ENCODE data around the gene IGF2BP1. TPM values are rescaled to one million over a fixed set of nuclear protein-coding genes. Genes with fewer than 3 reads are reported as not detected.

The IGF2BP1 gene
- polyA plus RNA-seq, 4 donors: 0.30 to 34.0 (median 0.45) TPM; not detected in 1

DNA sequence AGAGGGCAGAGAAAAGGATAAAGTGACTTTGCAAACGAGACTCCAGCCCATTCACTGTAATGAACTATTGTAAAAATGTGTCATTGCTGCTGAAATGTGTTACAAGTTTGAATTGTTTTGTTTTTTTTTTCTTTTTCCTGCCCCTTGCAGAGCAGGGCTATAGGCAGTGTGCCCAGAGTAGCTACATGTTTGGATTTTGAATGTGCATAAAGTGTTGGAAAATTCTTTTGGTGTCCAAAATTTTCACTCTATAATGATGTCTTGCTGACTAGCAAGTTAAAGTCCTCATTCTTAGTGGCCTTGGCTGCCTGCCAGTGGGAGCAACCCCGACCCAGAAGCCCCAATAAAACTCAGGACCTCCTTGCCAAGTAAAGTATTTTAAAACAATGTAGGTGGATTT, 66.5 kb downstream of the IGF2BP1 start:
- Histone ChIP-seq H3K9me3 (ENCODE audit: control insufficient read depth in 2 of 2, insufficient read depth in 1 of 2, low read depth in 1 of 2, low read length in 1 of 2) (no peaks in the 10 kb centered on the region), H3K4me3 (ENCODE audit: low read depth in 1 of 3, low read length in 3 of 3) (no peak overlapping the region), H3K4me1 (ENCODE audit: control insufficient read depth in 3 of 3, insufficient read depth in 2 of 3, low read depth in 1 of 3, low read length in 2 of 3) (peaks cover 0 to 19% (median 0%) of the 10 kb centered on the region in 3 donors), H3K27ac (ENCODE audit: low read depth in 1 of 3, low read length in 2 of 3) (no peak overlapping the region), H3K27me3 (ENCODE audit: control insufficient read depth in 3 of 3, insufficient read depth in 3 of 3, low read length in 3 of 3) (no peaks in the 10 kb centered on the region), H3K36me3 (ENCODE audit: control insufficient read depth in 3 of 3, insufficient read depth in 2 of 3, low read depth in 1 of 3, low read length in 3 of 3) (no peaks in the 10 kb centered on the region)
- FAIRE-seq (no peak), DNase-seq (peak in 1 of 2 donors; percentile 47)
- WGBS, 3 donors: 3 to 16% (median 12%) methylated on average over 2 of the region's 2 CpGs

DNA sequence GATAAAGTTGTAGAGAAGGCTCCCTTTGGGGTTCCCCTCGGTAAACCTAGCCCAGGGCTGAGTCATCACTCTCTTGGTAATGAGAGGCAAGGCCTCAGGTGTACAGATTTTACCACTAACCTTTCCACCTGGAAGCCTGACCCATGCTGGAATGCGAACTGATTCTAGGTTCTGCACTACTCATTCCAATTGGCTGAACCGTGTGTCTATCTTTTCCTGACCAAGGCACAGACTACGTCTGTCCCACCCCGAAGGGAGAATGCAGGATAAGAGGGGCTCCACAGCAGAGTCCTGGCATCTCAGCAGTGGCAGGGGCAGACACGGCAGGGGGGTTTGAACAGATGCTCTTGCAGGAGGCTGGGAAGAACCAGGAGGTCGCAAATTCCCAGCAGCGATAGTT, 70.0 kb downstream of the IGF2BP1 start:
- WGBS, 3 donors: 76 to 83% (median 79%) methylated on average over 8 of the region's 8 CpGs
- Histone ChIP-seq H3K27me3 (ENCODE audit: control insufficient read depth in 3 of 3, insufficient read depth in 3 of 3, low read length in 3 of 3) (no peaks in the 10 kb centered on the region), H3K9me3 (ENCODE audit: control insufficient read depth in 2 of 2, insufficient read depth in 1 of 2, low read depth in 1 of 2, low read length in 1 of 2) (no peaks in the 10 kb centered on the region), H3K36me3 (ENCODE audit: control insufficient read depth in 3 of 3, insufficient read depth in 2 of 3, low read depth in 1 of 3, low read length in 3 of 3) (no peaks in the 10 kb centered on the region), H3K4me3 (ENCODE audit: low read depth in 1 of 3, low read length in 3 of 3) (no peak overlapping the region), H3K4me1 (ENCODE audit: control insufficient read depth in 3 of 3, insufficient read depth in 2 of 3, low read depth in 1 of 3, low read length in 2 of 3) (peaks cover 0 to 19% (median 0%) of the 10 kb centered on the region in 3 donors), H3K27ac (ENCODE audit: low read depth in 1 of 3, low read length in 2 of 3) (no peak overlapping the region)
- DNase-seq: no peak
- no peak for FAIRE-seq

DNA sequence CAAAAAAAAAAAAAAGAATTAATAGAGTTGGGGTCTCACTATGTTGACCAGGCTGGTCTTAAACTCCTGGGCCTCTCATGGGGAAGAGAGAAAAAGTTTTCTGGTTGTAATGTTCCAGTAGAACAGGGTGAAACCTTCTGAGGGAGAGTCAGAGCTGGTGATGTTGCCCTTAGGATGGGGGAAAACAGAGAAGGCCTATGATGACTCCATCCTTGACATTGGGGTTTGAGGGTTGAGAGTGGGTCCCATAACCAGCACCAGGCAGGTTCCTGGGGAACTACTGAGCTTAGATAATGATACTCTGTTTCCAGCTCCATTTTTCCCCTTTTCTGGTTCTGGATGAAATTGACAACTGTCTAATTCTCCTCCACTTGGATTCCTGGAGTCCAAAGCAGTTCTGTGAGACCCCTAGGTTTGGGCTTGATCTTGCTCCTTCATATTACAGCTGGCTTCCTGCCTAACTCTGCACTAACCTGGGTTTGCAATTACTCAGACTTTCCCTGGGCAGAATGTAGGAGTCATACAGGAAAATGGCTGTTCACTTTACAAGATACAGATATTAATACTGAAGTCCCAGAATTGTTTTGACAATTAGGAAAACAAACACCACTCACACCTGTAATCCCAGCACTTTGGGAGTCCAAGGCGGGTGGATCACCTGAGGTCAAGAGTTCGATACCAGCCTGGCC, 72.5 kb downstream of the IGF2BP1 start:
- no peak overlapping the region for H3K27ac ChIP-seq (ENCODE audit: low read depth in 1 of 3, low read length in 2 of 3)
- H3K4me1 ChIP-seq (ENCODE audit: control insufficient read depth in 3 of 3, insufficient read depth in 2 of 3, low read depth in 1 of 3, low read length in 2 of 3): peaks cover 0 to 9% (median 0%) of the 10 kb centered on the region in 3 donors
- FAIRE-seq (no peak), DNase-seq (no peak)
- 89 to 95% (median 92%) methylated on average over 2 of the region's 2 CpGs for WGBS, 3 donors
- H3K36me3 ChIP-seq (ENCODE audit: control insufficient read depth in 3 of 3, insufficient read depth in 2 of 3, low read depth in 1 of 3, low read length in 3 of 3): no peaks in the 10 kb centered on the region
- no peak overlapping the region for H3K4me3 ChIP-seq (ENCODE audit: low read depth in 1 of 3, low read length in 3 of 3)
- no peaks in the 10 kb centered on the region for H3K9me3 ChIP-seq (ENCODE audit: control insufficient read depth in 2 of 2, insufficient read depth in 1 of 2, low read depth in 1 of 2, low read length in 1 of 2)
- no peaks in the 10 kb centered on the region for H3K27me3 ChIP-seq (ENCODE audit: control insufficient read depth in 3 of 3, insufficient read depth in 3 of 3, low read length in 3 of 3)

DNA sequence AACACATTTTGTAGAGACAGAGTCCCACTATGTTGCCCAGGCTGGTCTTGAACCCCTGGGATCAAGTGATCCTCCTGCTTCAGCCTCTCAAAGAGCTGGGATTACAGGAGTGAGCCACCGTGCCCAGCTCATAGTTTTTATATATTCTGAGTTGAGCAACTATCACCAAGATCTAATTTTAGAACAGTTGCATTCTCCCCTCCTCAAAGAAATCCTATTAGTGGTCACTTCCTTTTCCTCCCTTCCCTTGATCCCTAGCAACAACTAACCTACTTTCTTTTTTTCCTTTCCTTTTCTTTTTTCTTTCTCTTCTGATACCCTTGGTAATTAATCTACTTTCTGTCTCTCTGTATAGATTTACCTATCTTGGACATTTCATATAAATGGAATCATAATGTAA, 73.9 kb downstream of the IGF2BP1 start:
- DNase-seq (no peak), FAIRE-seq (no peak)
- H3K9me3 ChIP-seq (ENCODE audit: control insufficient read depth in 2 of 2, insufficient read depth in 1 of 2, low read depth in 1 of 2, low read length in 1 of 2): no peaks in the 10 kb centered on the region
- 50 to 77% (median 67%) methylated on average over 1 of the region's 1 CpG for WGBS, 3 donors
- H3K36me3 ChIP-seq (ENCODE audit: control insufficient read depth in 3 of 3, insufficient read depth in 2 of 3, low read depth in 1 of 3, low read length in 3 of 3): no peaks in the 10 kb centered on the region
- peaks cover 0 to 14% (median 0%) of the 10 kb centered on the region in 3 donors for H3K4me1 ChIP-seq (ENCODE audit: control insufficient read depth in 3 of 3, insufficient read depth in 2 of 3, low read depth in 1 of 3, low read length in 2 of 3)
- H3K27me3 ChIP-seq (ENCODE audit: control insufficient read depth in 3 of 3, insufficient read depth in 3 of 3, low read length in 3 of 3): no peaks in the 10 kb centered on the region
- H3K27ac ChIP-seq (ENCODE audit: low read depth in 1 of 3, low read length in 2 of 3): no peak overlapping the region
- no peak overlapping the region for H3K4me3 ChIP-seq (ENCODE audit: low read depth in 1 of 3, low read length in 3 of 3)

DNA sequence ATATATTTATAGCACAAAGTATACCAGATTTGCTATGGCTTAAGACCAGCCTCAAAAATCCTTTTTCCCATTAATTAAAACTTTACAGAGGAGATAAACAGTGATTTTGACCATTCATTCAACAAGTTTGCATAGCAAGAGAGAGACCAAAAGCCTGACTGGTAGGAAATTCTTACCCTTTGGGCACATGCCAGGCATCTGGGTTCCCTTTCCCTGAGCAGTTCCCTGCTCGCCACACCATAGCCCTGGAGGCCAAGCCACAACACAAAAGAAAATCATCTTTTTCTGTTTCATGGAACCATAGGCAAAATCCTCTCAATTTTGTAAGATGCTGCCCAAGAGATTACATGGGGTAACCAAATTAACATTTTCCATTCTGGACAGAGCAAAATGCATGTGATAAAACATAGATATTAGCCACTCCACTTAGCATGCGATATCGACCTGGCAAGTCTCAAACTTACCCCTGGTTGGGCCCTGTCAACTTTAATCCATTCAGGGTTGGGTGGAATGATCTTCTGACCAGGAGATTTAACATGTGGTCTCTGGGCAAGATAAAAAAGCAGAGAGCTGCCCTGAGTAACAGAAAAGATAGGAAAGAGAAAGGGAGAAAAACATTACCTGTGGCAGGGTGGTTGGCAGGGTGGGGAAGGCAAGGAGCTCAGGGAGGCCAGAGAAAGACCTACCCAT, 77.8 kb downstream of the IGF2BP1 start:
- Histone ChIP-seq H3K27me3 (ENCODE audit: control insufficient read depth in 3 of 3, insufficient read depth in 3 of 3, low read length in 3 of 3) (peaks cover 0 to 6% (median 0%) of the 10 kb centered on the region in 3 donors), H3K27ac (ENCODE audit: low read depth in 1 of 3, low read length in 2 of 3) (no peak overlapping the region), H3K36me3 (ENCODE audit: control insufficient read depth in 3 of 3, insufficient read depth in 2 of 3, low read depth in 1 of 3, low read length in 3 of 3) (no peaks in the 10 kb centered on the region), H3K9me3 (ENCODE audit: control insufficient read depth in 2 of 2, insufficient read depth in 1 of 2, low read depth in 1 of 2, low read length in 1 of 2) (peaks cover 0 to 9% of the 10 kb centered on the region in 2 donors), H3K4me3 (ENCODE audit: low read depth in 1 of 3, low read length in 3 of 3) (no peak overlapping the region), H3K4me1 (ENCODE audit: control insufficient read depth in 3 of 3, insufficient read depth in 2 of 3, low read depth in 1 of 3, low read length in 2 of 3) (peaks cover 0 to 7% (median 0%) of the 10 kb centered on the region in 3 donors)
- FAIRE-seq (no peak), DNase-seq (no peak)
- 88 to 90% (median 89%) methylated on average over 3 of the region's 3 CpGs for WGBS, 3 donors

DNA sequence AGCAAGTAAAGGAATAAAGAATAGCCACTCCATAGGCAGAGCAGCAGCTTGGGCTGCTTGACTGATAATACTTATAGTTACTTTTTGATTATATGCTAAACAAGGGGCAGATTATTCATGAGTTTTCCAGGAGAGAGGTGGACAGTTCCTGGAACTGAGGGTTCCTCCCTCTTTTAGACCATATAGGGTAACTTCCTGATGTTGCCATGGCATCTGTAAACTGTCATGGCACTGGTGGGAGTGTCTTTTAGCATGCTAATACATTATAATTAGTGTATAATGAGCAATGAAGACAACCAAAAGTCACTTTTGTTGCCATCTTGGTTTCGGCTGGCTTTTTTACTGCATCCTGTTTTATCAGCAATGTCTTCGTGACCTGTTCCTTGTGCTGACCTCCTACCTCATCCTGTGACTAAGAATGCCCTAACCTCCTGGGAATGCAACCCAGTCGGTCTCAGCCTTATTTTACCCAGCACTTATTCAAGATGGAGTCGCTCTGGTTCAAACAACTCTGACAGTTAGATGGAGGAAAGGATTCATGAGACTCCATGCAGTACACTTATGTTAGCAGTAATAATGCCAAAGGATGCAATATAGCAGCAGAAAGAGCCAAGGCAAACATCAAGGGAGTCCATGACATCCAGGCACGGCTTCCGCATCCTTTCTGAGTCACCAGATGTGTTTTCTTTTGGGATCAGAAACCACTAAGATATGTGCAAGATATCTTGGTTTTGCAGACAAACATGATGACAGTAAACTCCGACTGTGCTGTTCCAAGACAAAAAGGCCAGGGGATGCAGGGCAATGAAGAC, 79.6 kb downstream of the IGF2BP1 start:
- Histone ChIP-seq H3K4me3 (ENCODE audit: low read depth in 1 of 3, low read length in 3 of 3) (no peak overlapping the region), H3K4me1 (ENCODE audit: control insufficient read depth in 3 of 3, insufficient read depth in 2 of 3, low read depth in 1 of 3, low read length in 2 of 3) (peaks cover 0 to 14% (median 0%) of the 10 kb centered on the region in 3 donors), H3K9me3 (ENCODE audit: control insufficient read depth in 2 of 2, insufficient read depth in 1 of 2, low read depth in 1 of 2, low read length in 1 of 2) (peaks cover 0 to 10% of the 10 kb centered on the region in 2 donors), H3K36me3 (ENCODE audit: control insufficient read depth in 3 of 3, insufficient read depth in 2 of 3, low read depth in 1 of 3, low read length in 3 of 3) (no peaks in the 10 kb centered on the region), H3K27me3 (ENCODE audit: control insufficient read depth in 3 of 3, insufficient read depth in 3 of 3, low read length in 3 of 3) (peaks cover 0 to 6% (median 0%) of the 10 kb centered on the region in 3 donors), H3K27ac (ENCODE audit: low read depth in 1 of 3, low read length in 2 of 3) (no peak overlapping the region)
- 83 to 89% (median 87%) methylated on average over 7 of the region's 7 CpGs for WGBS, 3 donors
- DNase-seq (no peak), FAIRE-seq (no peak)

DNA sequence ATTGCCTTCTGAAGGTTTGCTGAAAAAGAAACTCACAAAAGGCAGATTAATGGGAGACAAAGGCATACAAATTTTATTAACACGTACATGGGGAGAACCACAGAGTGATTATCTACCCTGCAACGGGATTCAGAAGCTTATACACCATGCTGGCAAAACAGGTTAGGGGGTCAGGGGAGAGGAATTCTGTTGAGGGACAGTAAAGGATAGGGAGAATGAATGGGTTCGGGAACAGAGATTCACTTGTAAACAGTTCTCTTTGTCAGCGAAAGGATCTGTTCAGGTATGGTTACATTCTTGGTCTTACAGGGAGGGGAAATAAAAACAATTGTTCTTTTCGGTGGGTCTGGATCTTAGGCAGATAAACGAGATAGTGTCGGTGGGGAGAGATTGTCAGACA, 81.1 kb downstream of the IGF2BP1 start:
- FAIRE-seq (no peak), DNase-seq (no peak)
- peaks cover 0 to 14% (median 0%) of the 10 kb centered on the region in 3 donors for H3K4me1 ChIP-seq (ENCODE audit: control insufficient read depth in 3 of 3, insufficient read depth in 2 of 3, low read depth in 1 of 3, low read length in 2 of 3)
- H3K9me3 ChIP-seq (ENCODE audit: control insufficient read depth in 2 of 2, insufficient read depth in 1 of 2, low read depth in 1 of 2, low read length in 1 of 2): peaks cover 0 to 10% of the 10 kb centered on the region in 2 donors
- H3K27ac ChIP-seq (ENCODE audit: low read depth in 1 of 3, low read length in 2 of 3): no peak overlapping the region
- peaks cover 0 to 6% (median 0%) of the 10 kb centered on the region in 3 donors for H3K27me3 ChIP-seq (ENCODE audit: control insufficient read depth in 3 of 3, insufficient read depth in 3 of 3, low read length in 3 of 3)
- H3K36me3 ChIP-seq (ENCODE audit: control insufficient read depth in 3 of 3, insufficient read depth in 2 of 3, low read depth in 1 of 3, low read length in 3 of 3): no peaks in the 10 kb centered on the region
- 82 to 89% (median 86%) methylated on average over 7 of the region's 7 CpGs for WGBS, 3 donors
- no peak overlapping the region for H3K4me3 ChIP-seq (ENCODE audit: low read depth in 1 of 3, low read length in 3 of 3)

All from small intestine (tissue), 7 donors.